GM23248 (cell line): ENCODE data around the gene SWAP70.

Source experiments
- EZH2 ChIP-seq: fragments of 200-600 bp; sonication (generic); IDR thresholded peaks from 2 replicates; pipeline ENCODE4 v1.6.1; 2018; ENCODE audit warnings: antibody characterized with exemption, mild to moderate bottlenecking; ENCODE audit not compliant: insufficient read depth, poor library complexity, severe bottlenecking
- EZH2phosphoT487 ChIP-seq: fragments of 200-600 bp; sonication (generic); IDR thresholded peaks from 2 replicates; pipeline ENCODE4 v1.6.1; 2018; ENCODE audit warnings: antibody characterized with exemption, moderate library complexity, mild to moderate bottlenecking, low read depth; ENCODE audit not compliant: insufficient read depth

DNA sequence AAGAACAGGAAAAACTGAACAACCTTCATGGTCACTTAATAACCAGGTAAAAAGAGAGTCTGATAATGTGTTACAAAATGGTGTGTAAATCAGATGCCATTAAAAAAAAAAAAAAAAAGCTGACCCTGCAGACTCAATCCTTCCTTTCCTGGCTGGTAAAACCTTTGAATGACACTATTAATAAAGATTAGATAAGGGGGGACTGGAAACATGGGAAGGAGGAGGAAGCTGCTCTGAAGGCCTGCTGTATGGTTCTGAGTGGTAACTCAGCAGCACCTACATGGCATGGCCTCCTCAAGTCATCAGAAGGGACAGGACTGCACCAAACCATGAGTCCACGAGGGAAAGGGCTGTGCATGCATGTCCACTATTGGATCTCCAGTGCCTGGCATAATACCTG lies 18.0 kb upstream of the SWAP70 start:
- TF ChIP-seq EZH2phosphoT487 (no peak), EZH2 (no peak)
